NCI-H1417 (cell line): ENCODE results near the gene NDUFS8.

ENCODE experiments used
- DNase-seq, 3 experiments: peaks; one replicate each; lab custom pipeline; 2025; lab: John Stamatoyannopoulos, UW

NDUFS8 gene

GRCh38 chr11:68003846-68004550 lies 26.5 kb upstream of the NDUFS8 start, which contains the start of gene UNC93B1:
UNC93B1 (minus strand) TSS chr11:68004097; CDS start chr11:68004043, 54 bp downstream.
- peak; percentile 62 to 81 (median 71) for DNase-seq

- no peak for DNase-seq
Observed at GRCh38 chr11:68004551-68005335, 25.7 kb upstream of the NDUFS8 start.

DNA sequence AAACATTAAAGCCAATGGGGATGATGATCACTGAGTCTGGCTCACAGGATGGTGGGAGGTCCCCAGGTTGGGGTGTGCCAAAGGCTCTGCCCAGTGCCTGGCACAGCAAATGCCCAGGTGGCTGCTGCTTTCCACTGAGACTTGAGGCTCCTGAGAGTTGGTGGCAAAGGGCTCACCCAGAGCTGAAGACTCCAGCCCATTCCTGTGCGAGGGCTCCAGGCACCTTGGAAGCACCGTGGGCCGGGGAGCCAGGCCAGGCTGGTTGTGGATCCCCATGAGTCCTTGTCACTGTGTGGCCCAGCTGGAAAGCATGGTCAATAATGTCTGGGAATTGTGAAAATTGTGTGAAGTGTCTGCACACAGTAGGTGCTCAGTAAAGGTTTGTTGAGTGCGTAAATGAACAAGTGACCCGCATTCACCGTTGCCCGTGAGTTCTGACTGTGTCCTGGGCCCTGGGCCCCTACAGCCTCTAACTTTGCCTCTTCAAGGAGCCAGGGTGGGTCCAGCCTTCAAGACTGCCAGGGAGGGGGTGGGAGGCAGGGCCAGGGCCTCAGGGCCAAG lies 23.8 kb upstream of the NDUFS8 start:
- DNase-seq = no peak

DNA sequence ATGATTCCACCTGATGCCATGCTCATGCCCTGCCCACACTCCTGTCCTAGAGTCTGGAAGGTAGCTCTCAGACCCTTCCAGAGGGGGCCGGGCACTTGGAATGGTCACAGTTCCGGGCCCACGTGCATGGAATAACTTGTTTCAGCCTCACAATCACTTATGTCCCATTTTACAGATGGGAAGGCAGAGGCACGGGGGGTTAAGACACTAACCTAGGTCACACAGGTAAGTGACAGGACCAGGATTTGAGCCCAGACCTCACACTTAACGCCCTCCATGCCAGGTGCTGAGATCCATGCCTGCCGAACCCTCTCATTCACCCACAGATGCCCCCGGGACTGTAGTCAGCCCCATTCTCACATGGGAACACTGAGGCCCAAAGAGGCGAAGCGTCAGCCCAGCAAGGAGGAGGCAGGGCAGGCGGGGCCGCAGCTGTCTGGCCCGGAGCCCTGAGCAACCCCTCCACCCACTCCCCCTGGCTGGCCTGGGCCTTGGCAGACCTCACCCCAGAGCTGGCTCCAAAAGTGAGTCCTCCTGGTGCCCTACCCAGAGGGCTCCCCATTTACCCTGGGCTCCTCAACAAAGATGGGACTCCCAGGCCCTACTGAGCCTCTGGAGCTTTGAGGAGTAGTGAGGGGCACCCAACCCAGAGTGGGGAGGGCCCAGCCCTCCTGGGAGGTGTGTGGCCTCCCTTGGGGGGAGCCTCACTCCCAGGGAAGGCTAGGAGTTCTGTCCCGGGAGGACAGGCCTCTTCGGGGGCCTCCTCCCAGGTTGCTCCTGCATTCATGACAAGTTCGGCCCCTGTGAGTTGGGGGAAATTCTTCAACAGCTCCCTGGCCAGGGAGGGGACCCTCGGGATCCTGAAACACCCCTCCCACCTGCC lies 22.7 kb upstream of the NDUFS8 start:
- DNase-seq = no peak

DNA sequence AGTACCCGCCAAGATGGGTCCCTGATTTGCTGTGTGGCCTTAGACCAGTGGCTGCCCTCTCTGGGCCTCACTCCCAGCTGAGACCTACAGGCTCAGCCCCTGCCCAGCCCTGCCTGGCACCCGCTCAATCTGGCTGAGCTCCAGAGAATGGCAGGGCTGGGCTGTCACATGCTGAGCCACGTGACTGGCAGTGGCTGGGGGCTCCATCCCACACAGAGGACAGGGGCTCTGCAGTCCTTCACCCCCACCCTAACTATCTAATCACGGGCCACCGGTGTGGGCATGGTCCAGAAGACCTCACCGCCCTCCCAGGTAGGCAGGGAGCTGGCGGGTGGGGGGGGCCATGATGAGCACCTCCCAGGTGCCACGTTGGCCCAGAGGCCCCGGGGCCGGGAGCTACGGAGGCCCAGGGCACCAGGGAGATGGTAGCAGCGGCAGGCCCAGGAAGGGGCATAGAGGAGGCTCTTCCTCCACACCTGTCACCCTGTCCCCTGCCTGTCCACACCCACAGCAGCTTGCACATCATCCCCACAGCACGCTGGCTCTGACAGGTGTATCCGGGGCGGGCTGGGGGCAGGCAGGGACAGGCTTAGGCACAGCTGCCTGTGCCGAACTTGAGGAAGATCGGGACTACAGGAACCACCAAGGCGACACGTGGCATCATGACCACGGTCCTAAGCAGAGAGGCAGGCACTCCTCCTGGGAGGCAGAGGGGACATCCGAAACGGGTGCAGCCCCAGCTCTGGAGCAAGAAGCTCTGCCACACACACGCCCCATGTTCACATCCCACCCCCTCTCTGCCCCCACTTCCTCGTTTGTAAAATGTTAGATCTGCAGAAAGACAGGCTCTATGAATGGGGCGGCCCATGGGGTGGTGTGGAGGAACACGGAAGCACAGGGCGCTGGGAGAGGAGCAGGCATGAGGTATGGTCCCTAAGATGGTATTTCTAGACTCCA lies 21.8 kb upstream of the NDUFS8 start:
- DNase-seq = peak in 2 of 3 experiments; percentile 74 to 77

- DNase-seq = peak in 1 of 3 experiments; percentile 32
Observed at GRCh38 chr11:68009391-68010089, 20.9 kb upstream of the NDUFS8 start.

DNA sequence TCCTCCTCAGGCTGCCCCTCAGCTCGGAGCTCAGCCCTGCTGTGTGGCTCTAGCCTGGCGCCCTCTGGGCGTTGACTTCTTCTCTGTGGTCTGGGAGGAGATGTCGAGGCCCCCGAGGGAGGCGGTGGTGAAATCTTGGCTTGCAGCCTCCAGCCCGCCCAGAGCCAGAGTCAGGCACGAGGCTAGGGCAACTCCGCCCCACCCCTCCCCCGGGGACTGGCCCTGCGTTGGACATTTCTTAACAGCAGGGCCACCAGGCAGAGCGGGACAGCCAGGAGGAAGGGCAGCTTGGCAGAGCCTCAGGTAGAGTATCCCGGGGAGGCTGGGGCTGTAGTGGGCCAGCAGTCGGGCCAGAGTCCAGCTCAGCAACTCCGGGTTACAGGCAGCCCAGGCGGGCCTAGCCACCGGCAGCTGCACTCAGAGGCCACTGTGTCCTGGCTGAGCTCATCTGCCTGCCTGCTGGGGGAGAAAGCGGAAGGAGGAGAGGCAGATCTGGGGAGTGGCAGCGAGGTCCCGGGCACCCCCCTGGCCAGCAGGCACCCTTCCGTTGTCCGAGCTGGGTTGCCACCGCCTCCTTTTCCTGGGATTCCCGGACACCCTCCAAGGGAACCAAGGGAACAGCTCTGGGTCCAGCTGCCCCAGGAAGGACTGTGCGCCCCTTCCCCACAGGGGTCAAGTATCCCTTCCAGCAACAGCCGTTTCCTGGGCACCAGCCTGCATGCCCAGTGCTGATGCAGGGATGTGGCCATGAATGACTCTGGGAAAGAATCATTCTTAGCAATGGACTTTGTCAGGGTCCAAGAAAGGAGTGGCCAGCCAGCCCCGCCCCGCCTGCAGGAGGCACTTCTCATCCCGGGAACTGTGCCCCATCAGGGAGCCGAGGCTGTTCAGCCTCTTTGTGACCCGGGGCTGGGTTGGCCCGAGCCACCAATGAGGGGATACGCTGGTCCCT lies 20.1 kb upstream of the NDUFS8 start, which contains the start of gene ALDH3B1:
TSS of gene ALDH3B1 (plus strand) at position 238 of the 952 bp plus-strand sequence. CDS start 4,971 bp downstream, outside the sequence.
- no peak for DNase-seq

- no peak for DNase-seq
Observed at GRCh38 chr11:68011051-68011943, 19.2 kb upstream of the NDUFS8 start.

DNA sequence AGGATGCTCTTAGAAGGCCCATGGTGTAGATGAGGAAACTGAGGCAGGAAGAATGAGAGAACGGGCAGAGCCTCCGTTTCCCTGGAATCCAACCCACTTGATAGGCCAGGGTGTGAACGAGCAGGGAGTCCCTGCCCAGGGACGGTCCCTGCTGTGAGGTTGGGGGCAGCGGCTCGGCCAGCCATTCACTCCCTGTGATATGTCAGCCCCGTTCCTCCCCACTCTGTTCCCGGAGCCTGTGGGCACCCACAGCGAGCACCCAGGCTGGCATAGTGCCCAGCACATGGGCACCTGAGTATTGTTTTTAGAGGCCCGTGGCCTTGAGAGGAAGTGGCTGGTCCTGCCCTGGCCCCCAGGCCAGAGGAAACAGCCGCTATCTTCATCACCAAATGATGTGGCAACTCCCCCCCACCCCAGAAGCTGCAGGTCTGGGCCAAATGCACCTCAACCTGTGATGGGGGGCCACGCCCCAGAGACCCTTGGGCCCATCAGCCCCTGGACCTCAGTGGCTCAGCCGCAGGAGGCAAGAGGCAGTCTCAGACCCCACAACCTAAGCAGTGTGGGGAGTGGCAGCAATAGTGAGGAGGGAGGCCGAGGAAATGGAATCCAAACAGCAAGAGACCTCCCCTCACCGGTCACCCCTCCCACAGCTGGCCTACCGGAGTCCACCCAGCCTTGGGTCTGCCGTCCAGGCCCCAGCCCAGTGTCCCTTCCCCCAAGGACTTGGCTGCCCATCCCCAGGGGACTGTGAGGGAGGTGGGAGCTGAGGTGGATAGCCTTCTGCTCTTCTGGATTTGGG lies 18.2 kb upstream of the NDUFS8 start:
- no peak for DNase-seq

GRCh38 chr11:68012843-68013610 lies 17.5 kb upstream of the NDUFS8 start:
- no peak for DNase-seq

- peak in 1 of 3 experiments; percentile 47 for DNase-seq
Observed at GRCh38 chr11:68013611-68014156, 16.8 kb upstream of the NDUFS8 start.

- no peak for DNase-seq
Observed at GRCh38 chr11:68014157-68014946, 16.1 kb upstream of the NDUFS8 start.

DNA sequence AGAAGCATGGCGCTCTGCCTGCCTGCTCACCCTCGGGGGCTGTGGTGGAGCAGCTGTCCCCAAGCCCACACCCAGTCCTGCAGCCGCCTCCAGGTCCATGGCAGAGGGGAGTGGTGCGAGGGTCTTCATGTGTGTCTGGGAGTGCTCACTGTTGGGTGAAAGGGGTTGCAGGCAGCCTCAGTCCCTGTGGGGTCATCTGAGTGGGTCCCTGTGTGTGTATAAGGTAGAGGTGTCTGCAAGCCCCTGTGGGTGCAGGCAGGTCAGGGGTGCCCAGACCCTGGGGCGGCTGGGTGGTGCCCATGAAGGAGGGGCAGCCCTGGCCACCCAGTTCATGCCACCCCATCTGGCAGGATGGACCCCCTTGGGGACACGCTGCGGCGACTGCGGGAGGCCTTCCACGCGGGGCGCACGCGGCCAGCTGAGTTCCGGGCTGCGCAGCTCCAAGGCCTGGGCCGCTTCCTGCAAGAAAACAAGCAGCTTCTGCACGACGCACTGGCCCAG lies 15.5 kb upstream of the NDUFS8 start:
- DNase-seq = no peak

DNA sequence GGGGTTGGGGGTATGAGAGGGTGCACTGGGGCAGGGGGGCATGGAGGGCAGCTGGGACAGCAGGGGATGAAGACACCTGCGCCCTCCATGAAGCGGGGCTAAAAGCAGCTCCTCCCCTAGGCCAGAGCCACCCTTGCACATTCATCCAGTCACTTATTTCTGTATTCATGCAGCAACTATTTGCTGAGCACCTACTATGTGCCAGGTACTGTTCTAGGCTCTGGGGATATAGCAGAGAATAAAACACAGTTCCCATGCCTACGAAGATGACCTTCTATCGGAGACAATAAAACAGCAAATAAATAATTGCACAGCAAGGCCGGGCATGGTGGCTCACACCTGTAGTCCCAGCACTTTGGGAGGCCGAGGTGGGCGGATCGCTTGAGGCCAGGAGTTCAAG lies 15.0 kb upstream of the NDUFS8 start:
- no peak for DNase-seq
